ENCODE data around the gene HOXD3.

HOXD3 gene

GRCh38 chr2:176111846-176112374 lies 45.2 kb upstream of the HOXD3 start:
- no peak for DNase-seq (ENCODE audit: low read depth)
- TF ChIP-seq, protein P1, sequence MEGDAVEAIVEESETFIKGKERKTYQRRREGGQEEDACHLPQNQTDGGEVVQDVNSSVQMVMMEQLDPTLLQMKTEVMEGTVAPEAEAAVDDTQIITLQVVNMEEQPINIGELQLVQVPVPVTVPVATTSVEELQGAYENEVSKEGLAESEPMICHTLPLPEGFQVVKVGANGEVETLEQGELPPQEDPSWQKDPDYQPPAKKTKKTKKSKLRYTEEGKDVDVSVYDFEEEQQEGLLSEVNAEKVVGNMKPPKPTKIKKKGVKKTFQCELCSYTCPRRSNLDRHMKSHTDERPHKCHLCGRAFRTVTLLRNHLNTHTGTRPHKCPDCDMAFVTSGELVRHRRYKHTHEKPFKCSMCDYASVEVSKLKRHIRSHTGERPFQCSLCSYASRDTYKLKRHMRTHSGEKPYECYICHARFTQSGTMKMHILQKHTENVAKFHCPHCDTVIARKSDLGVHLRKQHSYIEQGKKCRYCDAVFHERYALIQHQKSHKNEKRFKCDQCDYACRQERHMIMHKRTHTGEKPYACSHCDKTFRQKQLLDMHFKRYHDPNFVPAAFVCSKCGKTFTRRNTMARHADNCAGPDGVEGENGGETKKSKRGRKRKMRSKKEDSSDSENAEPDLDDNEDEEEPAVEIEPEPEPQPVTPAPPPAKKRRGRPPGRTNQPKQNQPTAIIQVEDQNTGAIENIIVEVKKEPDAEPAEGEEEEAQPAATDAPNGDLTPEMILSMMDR (IDR thresholded peaks at IDR 0.05; ENCODE audit: low read depth, low read length, missing control alignments), result no peak
- in situ Hi-C loops (cut with HindIII; ENCODE audit: low sequenced_read_pairs), result loop anchor here (25.0 kb wide), 1 partner anchor 1025 kb away; no protein-coding TSS in a partner anchor
- no peak overlapping the region for H3K4me3 ChIP-seq (ENCODE audit: low read depth, low read length)

- H3K4me3 ChIP-seq (ENCODE audit: low read depth, low read length), result no peak overlapping the region
- no peak for DNase-seq (ENCODE audit: low read depth)
- in situ Hi-C loops (cut with HindIII; ENCODE audit: low sequenced_read_pairs), result loop anchor here (25.0 kb wide), 1 partner anchor 1025 kb away; no protein-coding TSS in a partner anchor
- TF ChIP-seq, protein P1 (IDR thresholded peaks at IDR 0.05; ENCODE audit: low read depth, low read length, missing control alignments), result no peak
These were observed 44.5 kb upstream of the HOXD3 start for GRCh38 chr2:176112375-176113302.

DNA sequence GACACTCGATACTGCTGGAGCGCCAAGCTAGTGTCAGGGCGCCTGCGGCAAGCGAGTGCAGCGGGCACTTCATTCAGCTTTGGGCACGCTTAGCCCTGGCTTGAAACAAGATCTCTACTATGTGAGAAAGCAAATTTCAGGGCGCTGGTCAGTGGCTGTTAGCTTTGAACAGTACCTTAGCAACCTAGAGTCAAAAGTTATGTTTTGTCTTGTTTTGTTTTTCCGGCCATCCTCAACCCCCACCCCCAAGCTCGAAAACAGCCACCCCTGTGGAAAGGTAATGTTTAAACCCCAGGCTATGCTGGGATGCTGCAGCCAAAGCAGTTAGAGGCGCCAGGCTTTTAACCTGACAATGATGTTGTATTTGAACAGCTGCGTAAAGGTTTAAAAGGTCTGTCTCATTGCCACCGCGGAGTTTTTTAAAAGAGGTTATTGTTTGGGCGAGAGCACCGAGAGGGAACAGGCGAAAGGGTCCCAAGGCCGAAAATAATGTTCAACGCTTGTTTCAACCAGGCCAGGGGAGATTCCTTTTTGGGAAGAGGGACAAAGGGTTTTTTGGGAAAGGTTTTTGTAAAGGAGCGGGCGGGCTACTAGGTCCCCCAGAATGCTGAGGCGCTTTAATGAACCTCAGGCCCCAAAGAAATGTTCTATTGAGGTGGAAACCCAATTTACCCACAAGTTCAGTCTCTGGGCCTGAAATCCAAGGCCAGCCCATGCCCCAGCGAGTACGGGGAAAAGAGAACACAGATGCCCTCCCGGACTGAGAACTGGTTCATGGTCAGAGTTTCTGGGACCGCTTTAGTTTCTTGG lies 42.8 kb upstream of the HOXD3 start:
- TF ChIP-seq, protein P1 (IDR thresholded peaks at IDR 0.05; ENCODE audit: low read depth, low read length, missing control alignments), result no peak
- in situ Hi-C loops (cut with HindIII; ENCODE audit: low sequenced_read_pairs), result loop anchor here (25.0 kb wide), 1 partner anchor 1023 kb away; no protein-coding TSS in a partner anchor
- no peak for DNase-seq (ENCODE audit: low read depth)
- H3K4me3 ChIP-seq (ENCODE audit: low read depth, low read length), result no peak overlapping the region

DNA sequence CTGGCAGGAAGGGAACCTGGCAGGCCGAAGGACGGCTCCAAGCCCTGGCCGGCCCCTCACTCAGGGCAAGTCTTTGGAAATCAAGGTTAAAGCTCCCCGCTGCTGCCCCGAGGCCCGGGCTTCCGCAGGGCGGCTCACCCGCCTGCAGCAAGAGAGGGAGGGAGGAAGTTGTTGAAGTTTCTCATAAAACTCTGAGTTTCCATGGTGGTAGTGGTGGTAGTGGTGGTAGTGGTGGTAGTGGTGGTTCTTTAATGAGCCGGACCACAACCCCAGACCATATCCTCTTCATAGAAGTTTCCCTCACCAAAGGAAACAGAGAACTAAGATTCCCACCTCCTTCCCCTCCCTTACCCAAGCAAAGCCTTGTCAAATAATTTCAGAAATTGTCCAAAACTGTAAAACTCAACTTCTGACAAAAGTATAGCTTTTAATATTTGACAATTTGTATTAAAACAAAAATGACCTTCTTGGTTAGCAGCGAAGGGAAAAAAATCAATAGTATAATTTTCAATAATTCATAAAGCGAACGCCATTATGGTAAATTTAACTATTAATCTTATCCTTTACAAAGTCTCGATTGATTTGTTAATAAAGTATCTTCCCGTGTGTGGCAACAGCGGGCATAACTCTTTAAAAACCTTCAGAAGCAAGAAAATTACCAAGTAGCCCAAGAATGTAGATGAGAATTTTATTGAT lies 42.0 kb upstream of the HOXD3 start:
- in situ Hi-C loops (cut with HindIII; ENCODE audit: low sequenced_read_pairs), result loop anchor here (25.0 kb wide), 1 partner anchor 1022 kb away; no protein-coding TSS in a partner anchor

DNA sequence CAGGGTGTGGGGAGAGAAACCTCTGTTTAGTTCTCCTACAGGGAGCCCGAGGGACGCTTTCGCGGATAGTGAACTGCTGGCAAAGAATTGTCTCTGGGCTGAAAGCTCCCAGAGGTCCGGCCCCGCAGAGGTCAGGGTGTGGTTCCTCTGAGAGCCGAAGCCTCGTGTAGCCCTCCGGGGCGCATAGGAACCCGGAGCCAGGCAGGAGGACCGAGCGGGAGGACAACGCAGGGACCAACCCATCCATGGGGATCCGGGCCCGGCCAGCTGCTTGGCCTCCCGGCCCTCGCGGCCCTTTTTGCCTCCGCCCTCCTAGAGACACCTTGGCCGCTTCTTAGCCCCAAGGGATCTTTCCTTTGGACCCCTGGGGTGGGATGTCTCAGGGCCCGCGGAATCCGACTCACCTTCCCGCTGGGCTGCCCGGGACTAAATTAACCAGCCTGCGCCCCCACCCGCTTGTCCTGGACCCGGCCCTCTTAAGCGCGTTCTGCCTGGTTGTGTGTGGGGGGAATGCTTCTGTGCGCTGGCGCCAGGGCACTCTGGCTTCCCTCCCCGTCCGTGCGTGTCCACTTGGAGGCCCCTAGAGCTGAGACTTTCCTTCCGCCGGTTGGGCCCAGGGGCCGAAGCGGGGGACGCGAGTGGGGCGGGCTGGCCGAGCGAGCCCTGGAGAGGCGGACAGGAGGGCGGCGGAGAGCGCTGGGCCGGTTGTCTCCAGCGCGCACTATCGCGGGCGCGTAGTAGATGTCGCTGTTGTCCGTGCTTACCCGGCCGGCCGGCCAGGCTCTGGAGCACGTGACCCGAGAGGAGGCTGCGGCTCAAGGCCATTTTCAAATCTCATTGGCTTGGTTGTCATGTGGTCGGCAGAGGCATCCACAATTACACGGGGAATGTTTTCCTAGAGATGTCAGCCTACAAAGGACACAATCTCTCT lies 41.0 kb upstream of the HOXD3 start, which contains the start of gene HOXD10:
TSS of gene HOXD10 (plus strand) at position 896 of the 931 bp plus-strand sequence. CDS start 56 bp downstream, outside the sequence.
- in situ Hi-C loops (cut with HindIII; ENCODE audit: low sequenced_read_pairs), result loop anchor here (25.0 kb wide), 1 partner anchor 1021 kb away; no protein-coding TSS in a partner anchor
- TF ChIP-seq, protein P1 (IDR thresholded peaks at IDR 0.05; ENCODE audit: low read depth, low read length, missing control alignments), result no peak
- no peak for DNase-seq (ENCODE audit: low read depth)
- H3K4me3 ChIP-seq (ENCODE audit: low read depth, low read length), result no peak within 1 kb of the TSS

More for the DNA sequence above, 42.0 kb upstream of the HOXD3 start:
- TF ChIP-seq, protein P1 (IDR thresholded peaks at IDR 0.05; ENCODE audit: low read depth, low read length, missing control alignments), result no peak
- no peak for DNase-seq (ENCODE audit: low read depth)
- no peak overlapping the region for H3K4me3 ChIP-seq (ENCODE audit: low read depth, low read length)

All from astrocyte of the cerebellum (primary cell).